Keratinocyte (primary cell): ENCODE results near the gene BCAS4.

Experiments used
- CTCF ChIP-seq, 3 experiments: IDR thresholded peaks in 1 of 3; conservative IDR thresholded peaks in 1 of 3; optimal IDR thresholded peaks in 1 of 3; 2 replicates in 2 of 3; 3 replicates in 1 of 3; pipeline versions ENCODE3 to v1.5.1; 2011; ENCODE audit warnings: low read length in 3 of 3, mild to moderate bottlenecking in 3 of 3, moderate library complexity in 2 of 3, control low read depth in 1 of 3, inconsistent platforms in 1 of 3; ENCODE audit not compliant: insufficient read depth in 2 of 3; ENCODE audit errors: extremely low read depth in 1 of 3
- EZH2 ChIP-seq: IDR thresholded peaks from one replicate; pipeline ENCODE4 v1.6.1; 2012; ENCODE audit warnings: inconsistent platforms, mild to moderate bottlenecking, low read length, moderate library complexity

GRCh38 chr20:50911030-50911429, 116.2 kb downstream of the BCAS4 start:
- TF ChIP-seq EZH2 (no peak), CTCF (optimal IDR thresholded peaks at IDR 0.05 in 1 of 3, IDR thresholded peaks at IDR 0.05 in 1 of 3, conservative IDR thresholded peaks at IDR 0.05 in 1 of 3; ENCODE audit: extremely low read depth in 1 of 3, insufficient read depth in 2 of 3, low read length in 3 of 3) (no peak)
